Neural cell (in vitro differentiated cells): ENCODE measurements around the gene LAPTM5.

ENCODE experiments used
- CTCF ChIP-seq: fragments of 450-650 bp; IDR thresholded peaks from 2 replicates; pipeline ENCODE4 v1.5.1; 2014; ENCODE audit warnings: antibody characterized with exemption, mild to moderate bottlenecking, moderate library complexity; ENCODE audit not compliant: poor library complexity, severe bottlenecking
- EP300 ChIP-seq: fragments of 450-650 bp; conservative IDR thresholded peaks from 2 replicates; pipeline ENCODE4 v1.6.1; 2014; ENCODE audit warnings: antibody characterized with exemption, mild to moderate bottlenecking, moderate library complexity; ENCODE audit not compliant: poor library complexity, severe bottlenecking
- EZH2 ChIP-seq: fragments of 200-600, 300-800 bp; shearing (Covaris generic), sonication (generic); IDR thresholded peaks from 2 replicates; pipeline ENCODE4 v1.6.1; 2014; ENCODE audit warnings: antibody characterized with exemption, low read length, borderline replicate concordance, mild to moderate bottlenecking; ENCODE audit not compliant: insufficient read depth, poor library complexity, severe bottlenecking
- MXI1 ChIP-seq: fragments of 450-650 bp; conservative IDR thresholded peaks from 2 replicates; pipeline ENCODE4 v1.6.1; 2014; ENCODE audit warnings: antibody characterized with exemption, mild to moderate bottlenecking; ENCODE audit not compliant: poor library complexity, severe bottlenecking
- POLR2AphosphoS5 ChIP-seq: IDR thresholded peaks from 2 replicates; pipeline ENCODE4 v1.6.1; 2012
- RAD21 ChIP-seq: fragments of 450-650 bp; conservative IDR thresholded peaks from 2 replicates; pipeline ENCODE4 v1.6.1; 2014; ENCODE audit warnings: antibody characterized with exemption, mild to moderate bottlenecking, moderate library complexity
- REST ChIP-seq: IDR thresholded peaks from 2 replicates; pipeline ENCODE4 v1.6.1; 2012; ENCODE audit warnings: borderline replicate concordance
- SMC3 ChIP-seq: fragments of 450-650 bp; conservative IDR thresholded peaks from 2 replicates; pipeline ENCODE4 v1.6.1; 2014; ENCODE audit warnings: antibody characterized with exemption, mild to moderate bottlenecking, moderate library complexity; ENCODE audit not compliant: poor library complexity
- TAF1 ChIP-seq: IDR thresholded peaks from 2 replicates; pipeline ENCODE4 v1.6.1; 2012; ENCODE audit warnings: low read depth

GRCh38 chr1:30734580-30734979 lies 23.0 kb downstream of the LAPTM5 start:
- TF ChIP-seq SMC3 (no peak), CTCF (no peak), EZH2 (no peak), EP300 (no peak), POLR2AphosphoS5 (no peak), MXI1 (no peak), TAF1 (no peak), REST (no peak), RAD21 (no peak)
